HG03558 (cell line): ENCODE data around the gene ARHGEF4.

Experiments
- ATAC-seq: cut with Tn5 transposase; IDR thresholded peaks from one replicate; pipeline ENCODE4 v1.9.1; 2021; ENCODE audit warnings: moderate number of reproducible peaks; ENCODE audit not compliant: unreplicated experiment; ENCODE audit errors: extremely low read depth

ARHGEF4 gene

GRCh38 chr2:130832296-130832940 is 4.3 kb upstream of the ARHGEF4 start:
- no peak for ATAC-seq

GRCh38 chr2:130834091-130834930 is 2.4 kb upstream of the ARHGEF4 start:
- no peak for ATAC-seq

- no peak for ATAC-seq
Observed at GRCh38 chr2:130834931-130835765, 1.6 kb upstream of the ARHGEF4 start.

DNA sequence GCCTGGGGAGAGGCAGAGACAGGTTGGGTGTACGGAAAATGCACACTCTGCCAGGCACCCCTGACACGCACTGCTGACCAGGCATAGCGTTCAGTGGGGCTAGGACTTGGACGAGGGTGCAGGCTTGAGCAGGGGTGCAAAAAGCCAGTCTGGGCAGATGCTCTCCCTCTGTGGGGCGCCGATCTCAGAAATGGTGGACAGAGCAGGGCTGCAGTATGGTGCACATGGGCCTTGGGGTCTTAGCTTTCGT is 1.0 kb upstream of the ARHGEF4 start:
- ATAC-seq: no peak

DNA sequence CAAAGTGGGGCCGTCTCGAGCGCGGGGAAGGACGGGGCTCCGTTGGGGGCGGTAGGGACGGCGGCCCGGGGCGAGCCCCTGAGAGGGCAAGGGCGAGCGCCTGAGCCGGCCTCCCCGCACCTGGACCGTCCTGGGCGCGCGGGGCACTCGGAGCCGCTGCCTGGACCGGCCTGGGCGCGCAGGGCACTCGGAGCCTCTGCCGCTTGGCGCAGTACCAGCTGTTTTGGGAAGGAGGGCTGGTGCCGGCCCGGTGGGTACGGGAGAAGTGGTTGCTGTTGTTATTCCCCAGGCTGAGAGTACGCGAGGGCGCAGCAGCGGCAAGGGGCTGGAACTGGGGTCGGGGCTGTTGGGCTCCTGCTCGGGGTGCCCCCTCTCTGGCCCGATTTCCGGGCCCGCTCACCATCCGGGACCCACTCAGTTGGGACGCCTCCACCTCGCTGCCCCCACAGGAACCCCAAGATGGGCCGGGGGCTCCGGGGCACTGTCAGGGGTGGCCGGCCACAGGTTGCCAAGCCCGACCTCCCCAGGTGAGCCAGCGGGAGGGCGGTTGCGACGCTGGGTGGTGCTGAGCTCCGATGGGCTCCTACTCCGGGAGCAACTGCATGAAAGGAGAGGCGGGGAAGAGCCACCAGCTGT is 579 bp downstream of the ARHGEF4 start:
- ATAC-seq: no peak

DNA sequence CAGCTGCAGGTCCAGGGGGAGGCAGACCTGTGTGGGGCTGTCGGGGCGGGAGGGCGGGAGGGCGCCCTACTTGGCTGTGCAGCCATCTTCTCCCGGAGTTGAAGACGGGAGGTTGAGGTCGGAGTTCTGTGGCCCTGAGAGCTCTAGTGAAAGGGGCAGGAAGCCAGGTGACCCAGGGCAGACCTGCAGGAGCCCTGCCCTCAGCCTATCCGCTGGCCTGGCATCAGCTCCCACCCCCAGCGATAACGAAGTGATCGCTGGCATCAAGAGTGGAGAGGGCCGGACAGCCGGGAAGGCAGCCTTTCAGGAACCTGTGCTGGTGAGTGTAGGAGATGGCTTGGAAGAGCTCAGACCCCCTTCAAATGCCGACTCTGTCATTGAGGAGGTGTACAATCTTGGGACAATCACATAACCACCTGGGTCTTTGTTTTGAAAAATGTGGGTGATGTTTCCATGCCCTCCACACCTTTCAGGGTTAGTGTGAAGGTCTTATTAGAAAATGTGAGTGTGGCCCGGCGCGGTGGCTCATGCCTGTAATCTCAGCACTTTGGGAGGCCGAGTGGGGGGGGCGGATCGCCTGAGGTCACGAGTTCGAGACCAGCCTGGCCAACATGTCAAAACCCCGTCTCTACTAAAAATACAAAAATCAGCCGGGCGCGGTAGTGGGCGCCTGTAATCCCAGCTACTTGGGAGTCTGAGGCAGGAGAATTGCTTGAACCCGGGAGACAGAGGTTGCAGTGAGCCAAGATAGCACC is 1.3 kb downstream of the ARHGEF4 start:
- no peak for ATAC-seq

DNA sequence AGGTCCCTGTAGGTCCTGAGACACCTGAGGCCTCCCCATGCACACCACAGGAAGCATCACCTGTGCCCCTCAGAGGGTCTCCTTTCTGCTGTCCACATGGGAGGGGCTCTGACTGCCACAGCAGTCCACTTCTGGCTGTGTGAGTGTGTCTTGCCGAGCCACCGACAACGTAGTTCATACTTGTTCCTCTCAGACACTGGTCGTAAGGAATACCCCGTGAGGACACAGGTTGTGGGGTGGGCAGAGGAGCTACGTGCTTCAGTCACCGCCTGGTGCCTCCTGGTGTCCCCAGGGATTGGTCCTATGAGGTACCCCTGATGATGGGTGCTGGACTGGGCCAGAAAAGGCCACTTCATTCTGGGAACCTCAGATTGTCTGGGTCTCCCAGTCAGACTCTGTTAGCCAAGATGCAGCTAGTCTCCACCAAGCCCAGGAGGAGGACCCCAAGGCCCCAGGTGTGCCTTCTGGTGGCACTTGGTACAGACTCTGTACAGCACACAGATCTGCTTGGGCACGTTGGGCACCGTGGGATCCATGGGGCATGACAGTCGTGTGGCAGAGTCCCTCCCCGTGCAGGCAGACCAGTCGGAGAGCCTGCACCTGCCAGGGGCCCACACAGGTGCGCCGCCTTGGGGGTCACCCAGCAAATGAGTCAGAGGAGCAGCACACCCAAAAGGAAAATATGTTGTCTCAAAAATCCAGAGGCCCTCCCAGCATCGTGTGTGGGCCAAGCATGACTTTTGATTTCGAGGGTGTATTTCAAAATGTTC is 2.5 kb downstream of the ARHGEF4 start:
- no peak for ATAC-seq

DNA sequence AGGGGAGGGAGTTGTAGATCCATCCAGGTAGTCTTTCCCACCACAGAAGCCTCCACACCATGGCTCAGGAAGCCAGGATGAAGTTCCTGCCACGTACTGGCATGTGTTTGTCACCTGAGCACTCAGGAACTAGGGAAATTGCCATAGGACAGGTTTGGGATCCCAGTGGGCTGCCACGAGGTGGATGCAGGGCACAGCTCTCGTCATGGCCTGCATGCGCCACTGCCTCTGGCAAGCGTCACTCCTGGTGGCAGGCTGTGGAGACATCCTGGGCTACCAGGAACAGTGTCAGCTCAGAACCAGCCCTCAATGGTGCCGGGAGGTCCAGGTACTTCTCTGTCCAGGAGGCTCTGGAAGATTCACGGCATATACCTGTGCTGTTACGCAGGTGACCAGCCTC is 3.8 kb downstream of the ARHGEF4 start:
- no peak for ATAC-seq

DNA sequence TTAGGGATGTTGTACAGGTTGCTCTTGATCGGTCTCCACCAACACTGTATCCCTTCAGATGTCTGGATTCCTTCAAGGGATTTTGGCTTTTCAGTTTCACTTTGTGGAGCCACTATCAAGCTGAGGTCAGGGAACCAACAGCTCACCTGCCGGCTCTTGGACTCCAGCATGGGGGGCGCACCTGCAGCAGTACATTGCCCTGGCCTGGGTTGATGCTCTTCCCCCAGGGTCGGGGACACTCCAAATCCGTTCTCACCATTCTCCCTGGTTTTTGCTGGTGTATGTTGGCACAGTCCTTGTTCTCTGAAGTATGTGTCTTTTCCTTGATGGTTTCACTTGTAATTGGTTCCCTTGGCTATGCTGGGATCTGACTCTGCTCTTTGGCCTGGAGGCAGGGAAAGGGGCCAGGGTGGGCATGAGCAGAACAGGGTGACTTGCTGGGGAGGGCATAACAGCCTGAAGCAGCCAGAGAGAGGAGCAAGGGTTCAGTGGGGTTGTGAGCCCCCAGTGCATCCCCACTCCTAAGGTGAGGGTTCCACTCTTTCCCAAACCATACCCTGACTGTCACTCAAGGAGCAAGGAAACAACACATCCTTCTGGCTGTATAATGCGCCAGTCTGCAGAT is 5.1 kb downstream of the ARHGEF4 start:
- no peak for ATAC-seq

- no peak for ATAC-seq
Observed at GRCh38 chr2:130842770-130843169, 6.1 kb downstream of the ARHGEF4 start.

DNA sequence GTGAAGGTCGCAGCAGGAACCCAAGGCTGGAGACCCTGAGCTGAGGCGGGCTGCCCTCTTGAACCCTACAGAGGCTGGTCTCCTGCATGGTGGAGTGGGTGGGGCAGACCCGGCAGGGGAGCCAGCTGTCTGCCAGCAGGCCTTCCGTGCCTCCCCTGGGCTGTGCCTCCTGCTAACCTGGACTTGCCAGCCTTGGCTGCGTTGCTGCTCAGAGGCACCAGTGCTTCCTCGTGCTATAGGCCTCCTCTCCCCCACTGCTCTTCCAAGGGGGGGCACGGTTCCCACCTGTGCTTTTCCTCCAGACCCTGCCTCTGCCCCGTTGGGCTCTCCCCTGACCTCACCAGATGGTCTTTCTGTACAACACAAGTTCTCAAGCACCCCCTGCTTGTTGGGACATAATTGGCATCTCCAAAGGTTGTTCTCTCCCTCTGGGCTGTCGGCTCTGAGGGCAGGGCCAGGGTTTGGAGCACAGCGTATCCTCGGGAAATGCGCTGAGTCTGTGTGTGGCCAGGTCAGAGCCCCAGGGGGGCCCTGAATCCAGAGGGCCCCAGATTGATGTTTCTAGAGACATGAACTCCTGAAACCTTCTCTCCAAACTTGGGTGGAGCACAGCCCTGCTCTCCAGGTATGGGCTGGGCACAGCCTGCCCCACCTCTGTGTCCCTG is 6.7 kb downstream of the ARHGEF4 start:
- no peak for ATAC-seq

GRCh38 chr2:130844161-130844560 is 7.4 kb downstream of the ARHGEF4 start:
- ATAC-seq: no peak

DNA sequence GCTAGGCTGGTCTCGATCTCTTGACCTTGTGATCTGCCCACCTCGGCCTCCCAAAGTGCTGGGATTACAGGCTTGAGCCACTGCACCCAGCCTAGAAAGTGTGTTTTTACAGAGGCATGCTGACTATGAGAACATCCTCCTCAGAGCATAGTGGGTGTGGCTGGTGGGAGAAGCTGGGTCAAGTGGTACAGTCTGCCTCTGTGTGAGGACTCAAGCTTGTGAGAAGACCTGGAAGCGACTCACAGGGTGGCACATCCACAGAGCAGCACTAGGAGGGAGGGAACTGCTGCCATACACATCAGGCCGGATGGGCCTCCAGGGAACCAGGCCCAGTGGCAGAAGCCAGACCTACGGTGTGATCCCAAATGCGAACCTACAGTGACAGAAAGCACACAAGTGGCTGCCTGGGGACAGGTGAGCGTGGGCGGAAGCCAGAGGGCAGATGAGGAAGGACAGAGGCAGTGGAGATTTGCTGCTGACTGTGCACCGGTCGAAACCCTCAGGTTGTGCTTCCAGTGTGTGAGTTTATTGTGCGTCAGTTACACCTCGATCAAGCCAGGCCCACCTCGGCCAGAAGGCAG is 8.9 kb downstream of the ARHGEF4 start:
- no peak for ATAC-seq

DNA sequence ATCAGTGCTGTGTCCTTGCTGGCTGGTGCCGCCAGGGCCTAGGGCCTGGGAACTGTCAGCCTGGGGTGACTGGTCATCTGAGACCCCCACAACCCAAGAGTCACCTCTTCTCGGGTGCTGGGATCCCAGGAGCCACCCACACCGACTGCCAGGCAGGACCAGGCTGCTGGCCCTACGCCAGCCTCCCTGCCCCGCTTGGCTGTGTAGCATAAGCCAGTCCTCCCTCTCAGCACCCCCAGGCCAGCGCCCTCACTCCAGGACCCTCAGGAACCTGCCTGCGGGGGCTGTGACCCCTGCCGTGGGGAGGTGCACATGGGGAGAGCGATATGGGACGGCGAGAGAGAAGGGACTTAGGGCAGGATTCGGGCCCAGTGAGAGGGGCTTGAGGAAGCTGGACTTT is 9.5 kb downstream of the ARHGEF4 start:
- no peak for ATAC-seq

- ATAC-seq: no peak
Observed at GRCh38 chr2:130846686-130847375, 10.1 kb downstream of the ARHGEF4 start.

- ATAC-seq: no peak
Observed at GRCh38 chr2:130847776-130848525, 11.2 kb downstream of the ARHGEF4 start.
